GM18499 (cell line): ENCODE data around the gene PTPRN2.

Experiments used
- ATAC-seq: cut with Tn5 transposase; IDR thresholded peaks from one replicate; pipeline ENCODE4 v1.9.1; 2021; ENCODE audit warnings: moderate number of reproducible peaks; ENCODE audit not compliant: insufficient read depth, unreplicated experiment

Gene PTPRN2

DNA sequence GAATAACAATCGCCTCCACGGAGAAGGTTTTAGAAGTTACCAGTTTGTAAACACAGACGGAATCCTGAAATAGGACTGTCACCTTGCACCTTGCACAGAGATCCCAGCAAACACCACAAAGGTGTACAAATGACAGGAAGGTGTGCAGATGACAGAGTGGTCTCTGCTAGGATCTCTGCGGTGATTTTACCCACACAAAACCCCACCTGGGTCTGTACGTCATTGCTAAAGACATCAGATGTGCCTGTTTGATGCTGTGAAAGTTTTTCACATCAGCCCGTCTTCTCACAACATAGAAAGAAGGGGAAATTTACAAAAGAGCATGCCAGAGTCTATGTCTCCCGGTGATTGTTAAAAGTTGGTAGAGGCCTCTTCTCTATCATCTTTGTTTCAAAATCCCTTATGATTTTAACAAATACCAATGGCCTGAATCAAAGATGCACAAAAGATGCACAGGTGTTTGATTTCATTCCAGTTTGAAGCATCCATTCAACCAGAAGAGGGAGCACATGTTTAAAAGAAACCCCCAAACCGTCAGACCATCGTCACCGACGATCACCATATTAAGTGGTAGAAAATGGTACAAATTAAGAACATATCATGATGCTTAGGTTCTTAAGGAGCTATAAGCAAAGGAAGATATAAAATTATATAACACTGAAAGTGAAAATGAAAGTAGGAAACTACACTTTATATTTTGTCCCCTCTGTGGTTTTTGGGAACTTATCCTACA, 576.5 kb downstream of the PTPRN2 start:
- ATAC-seq, result no peak

DNA sequence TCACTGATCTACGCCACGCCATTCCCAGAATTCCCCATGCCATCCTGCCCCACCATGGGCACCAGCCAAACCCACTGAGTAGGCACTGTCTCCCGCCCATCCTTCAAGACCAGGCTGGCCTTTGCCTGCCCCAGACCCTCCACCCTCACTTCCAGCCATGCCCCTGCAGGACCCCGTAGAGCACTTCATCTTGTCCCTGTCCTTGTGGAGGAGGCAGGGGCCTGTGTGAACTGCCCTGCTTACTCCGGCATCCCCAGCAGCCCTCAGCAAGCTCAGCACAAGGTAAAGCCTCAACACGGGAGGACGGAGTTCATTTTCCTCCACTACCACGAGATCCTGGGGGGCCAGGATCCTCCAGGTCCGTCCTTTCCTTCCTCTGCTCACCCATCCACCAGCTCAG, 577.7 kb downstream of the PTPRN2 start:
- no peak for ATAC-seq

DNA sequence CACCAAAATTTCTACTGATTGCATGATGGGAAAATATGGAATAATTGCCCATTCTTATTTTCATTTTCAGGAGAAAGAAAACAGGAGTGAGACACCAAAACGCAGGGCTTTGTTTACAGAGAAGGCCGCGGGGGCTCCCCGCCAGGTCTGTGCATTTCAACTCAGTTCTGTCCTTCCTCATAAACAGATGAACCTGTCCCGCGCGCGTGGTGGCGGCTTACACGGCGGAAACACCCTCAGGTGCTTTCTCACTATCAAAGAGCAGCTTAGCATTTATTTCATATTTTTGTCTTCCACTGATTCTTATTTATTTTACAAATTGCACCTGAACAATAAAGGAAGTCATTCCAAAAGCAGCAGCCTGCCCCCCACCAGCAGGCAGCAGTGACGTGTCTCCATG, 579.4 kb downstream of the PTPRN2 start:
- ATAC-seq, result no peak

DNA sequence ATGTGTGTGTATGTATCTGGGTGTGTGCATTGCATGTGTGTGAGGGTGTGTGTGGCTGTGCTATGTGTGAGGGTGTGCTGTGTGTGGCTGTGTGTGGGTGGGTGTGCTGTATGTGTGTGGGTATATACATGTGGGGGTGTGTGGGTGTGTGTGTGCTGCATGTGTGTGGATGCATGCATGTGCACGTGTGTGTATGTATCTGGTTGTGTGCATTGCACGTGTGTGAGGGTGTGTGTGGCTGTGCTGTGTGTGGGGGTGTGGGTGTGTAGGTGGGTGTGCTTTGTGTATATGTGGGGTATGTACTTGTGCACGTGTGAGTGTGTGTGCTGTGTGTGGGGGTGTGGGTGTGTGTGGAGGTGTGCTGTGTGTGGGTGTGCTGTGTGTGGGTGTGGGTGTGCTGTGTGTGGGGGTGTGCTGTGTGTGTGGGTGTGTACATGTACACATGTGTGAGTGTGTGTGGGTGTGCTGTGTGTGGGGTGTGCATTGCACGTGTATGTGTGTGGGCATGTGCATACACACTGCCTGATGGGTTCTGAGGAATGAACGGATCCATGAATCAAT, 579.8 kb downstream of the PTPRN2 start:
- ATAC-seq, result no peak

DNA sequence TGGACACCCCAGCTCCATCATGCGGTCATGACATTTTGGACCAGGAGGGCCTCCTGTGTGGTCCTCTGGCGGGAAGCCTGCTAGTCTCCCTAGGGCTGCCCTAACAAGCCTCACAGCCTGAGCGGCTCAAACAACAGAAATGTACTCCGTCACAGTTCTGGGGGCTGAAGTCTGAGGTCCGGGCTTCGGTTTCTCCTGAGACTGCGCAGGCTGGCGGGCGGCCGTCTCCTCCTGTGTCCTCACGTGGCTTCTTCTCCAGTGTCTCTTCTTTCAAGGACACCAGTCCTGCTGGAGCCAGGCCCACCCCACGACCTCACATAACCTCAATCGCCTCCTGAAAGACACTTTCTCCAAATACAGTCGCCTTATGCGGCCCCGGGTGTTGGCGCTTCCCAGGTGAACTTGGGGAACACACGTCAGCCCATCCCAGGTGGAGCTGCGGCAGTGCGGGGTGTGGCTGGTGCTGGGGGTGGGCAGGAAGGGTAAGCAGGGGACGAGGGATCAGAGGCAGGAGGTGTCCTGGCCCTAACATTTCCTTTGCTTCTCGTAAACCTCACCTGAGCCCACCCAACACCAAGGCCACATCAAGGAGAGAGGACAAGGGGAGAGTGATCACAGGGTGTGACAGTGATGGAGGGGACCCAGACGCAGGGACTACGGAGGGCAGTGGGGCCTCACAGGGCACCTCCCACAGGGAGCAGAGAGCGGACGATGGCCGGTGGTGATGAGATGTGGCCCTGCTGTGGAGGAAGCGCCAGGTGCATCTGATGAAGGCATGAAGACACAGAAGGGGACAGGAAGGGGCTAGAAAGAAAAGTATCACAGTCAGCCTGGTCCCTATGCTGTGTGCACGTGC, 580.6 kb downstream of the PTPRN2 start:
- ATAC-seq, result no peak

DNA sequence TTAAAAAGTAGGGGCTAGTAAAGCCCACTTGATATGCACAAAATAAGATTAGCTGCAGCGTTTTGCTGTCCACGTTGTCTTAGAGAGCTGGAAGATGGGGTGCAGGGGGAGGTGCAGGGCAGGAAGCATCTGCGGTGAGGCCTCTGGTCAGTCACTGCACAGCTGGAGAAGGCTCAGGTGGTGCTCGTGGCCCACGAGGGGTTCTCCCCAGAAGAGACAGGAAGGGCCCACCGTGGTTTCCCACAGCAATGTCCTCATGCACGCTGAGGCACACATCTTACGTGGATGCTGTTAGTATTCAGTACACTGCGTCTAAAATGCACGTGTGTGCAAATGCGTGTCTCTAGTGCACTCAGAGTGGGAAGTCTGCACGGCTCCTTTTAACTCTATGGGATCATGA, 582.1 kb downstream of the PTPRN2 start:
- ATAC-seq, result no peak

DNA sequence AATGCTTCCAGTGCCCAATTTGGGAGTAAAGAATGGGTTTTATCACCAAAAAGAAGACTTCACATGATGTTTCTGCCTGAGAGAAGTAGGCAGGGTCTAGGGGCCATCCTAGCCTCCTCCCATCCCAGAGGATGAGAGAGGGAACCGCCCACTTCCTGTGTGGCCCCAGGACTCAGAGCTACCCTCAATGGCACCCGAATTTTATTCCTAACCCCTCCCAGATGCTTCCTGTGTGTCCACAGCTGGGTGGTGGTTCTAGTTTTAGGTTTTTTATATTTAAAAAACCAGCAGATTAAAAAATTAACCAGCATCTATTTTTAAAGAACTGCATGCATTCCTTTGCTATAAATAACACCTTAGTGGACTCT, 583.5 kb downstream of the PTPRN2 start:
- ATAC-seq, result no peak

DNA sequence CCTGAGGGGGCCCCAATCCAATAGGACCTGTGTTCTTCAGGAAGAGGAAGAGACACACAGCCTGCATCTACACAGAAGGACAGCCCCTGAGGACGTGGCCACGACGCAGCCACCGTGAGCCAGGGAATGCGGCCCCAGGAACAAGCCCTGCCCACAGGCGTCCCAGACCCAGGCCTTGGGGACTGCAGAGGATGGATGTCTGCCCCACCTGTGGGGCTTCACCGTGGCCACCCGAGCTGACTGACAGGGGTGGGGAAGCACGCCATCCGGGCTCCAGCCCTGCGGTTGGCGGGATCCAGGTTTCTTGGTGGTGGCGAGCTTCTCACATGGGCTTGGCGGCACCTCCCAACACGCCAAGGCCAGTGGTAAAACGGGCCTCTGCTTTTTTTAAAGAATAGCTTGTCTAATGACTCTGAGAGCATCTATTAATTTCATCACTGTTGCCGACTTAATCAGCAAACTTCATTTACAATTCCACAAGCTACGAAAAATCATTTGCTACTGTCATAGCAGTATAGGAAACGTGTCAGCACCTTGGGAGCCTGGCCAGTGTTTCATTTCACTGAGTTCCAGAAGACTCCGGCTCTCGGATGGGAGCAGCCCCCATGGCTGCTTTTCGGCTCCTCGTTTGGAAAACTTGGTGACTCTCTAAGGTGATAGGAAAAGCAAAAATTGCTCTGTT, 584.0 kb downstream of the PTPRN2 start:
- ATAC-seq, result no peak

DNA sequence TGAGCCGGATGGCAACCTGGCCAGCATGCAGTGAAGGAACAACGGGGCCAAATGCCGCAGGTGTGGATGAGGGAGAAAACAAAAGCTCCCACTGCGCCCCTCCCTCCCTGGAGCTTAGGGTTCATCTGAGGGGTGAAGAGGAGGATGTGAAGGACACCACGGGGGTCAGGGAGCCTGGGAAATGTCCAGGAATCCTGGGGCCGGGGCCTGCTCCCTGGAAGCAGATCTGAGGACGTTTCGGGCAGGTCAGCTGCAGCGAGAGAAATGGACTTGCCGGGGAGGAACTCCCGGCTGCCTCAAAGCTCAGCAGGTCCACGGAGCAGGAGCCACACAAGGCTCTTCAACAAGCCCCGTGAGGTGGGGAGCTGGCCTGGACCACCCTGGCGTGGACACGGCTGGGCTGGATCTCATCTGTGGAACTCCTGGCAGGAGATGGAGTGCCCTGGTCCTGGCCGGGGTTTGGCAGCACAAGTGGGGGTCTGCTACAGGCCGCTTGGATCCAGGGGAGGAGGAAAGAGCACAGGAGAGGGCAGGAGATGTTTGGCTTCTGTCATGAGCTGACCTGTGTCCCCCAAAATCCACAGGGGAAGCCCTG, 585.0 kb downstream of the PTPRN2 start:
- no peak for ATAC-seq

DNA sequence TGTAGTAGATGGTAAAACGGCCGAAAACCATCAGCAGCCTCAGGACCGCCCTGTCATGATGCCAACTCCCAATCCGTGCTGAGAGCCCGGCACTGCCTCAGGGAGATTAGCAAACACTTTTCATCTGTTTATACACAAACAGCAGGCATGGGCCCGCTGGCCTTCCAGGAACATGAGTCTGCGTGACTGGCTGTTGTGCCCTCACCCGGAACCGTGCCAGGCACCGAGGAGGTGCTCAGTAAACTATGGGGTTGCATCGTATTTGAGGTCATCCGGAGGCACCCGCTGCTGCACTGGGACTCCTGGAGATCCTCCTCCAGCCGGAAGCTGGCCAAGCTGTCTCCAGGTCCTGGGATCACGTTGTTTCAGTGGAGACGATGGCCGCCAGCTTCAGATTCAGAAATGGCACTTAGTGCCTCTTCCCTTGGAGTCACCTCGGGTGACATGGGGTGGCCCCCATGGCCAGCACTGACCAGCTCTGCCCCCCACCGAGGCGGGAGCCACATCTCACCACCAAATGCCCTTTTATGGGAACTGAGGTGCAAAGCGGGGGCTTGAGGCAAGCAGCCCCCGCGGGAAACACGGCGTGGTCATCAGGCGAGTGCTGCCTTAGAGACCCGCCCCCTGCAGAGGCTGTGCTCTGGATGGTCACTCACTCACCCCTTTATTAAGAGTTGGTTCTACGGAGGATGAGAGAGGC, 585.9 kb downstream of the PTPRN2 start:
- no peak for ATAC-seq

DNA sequence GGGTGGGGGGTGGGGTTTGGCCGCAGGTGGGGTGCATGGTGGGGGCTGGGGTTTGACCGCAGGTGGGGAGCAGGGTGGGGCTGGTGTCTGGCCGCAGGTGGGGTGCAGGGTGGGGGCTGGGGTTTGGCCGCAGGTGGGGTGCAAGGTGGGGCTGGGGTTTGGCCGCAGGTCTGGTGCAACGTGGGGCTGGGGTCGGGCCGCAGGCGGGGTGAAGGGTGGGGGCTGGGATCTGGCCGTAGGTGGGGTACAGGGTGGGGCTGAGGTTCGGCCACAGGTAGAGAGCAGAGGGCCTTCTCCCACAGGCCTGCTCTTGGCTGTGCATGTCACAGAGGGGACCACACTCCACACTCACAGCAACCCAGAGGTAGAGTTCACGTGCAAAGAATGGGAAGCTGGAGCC, 586.6 kb downstream of the PTPRN2 start:
- no peak for ATAC-seq

DNA sequence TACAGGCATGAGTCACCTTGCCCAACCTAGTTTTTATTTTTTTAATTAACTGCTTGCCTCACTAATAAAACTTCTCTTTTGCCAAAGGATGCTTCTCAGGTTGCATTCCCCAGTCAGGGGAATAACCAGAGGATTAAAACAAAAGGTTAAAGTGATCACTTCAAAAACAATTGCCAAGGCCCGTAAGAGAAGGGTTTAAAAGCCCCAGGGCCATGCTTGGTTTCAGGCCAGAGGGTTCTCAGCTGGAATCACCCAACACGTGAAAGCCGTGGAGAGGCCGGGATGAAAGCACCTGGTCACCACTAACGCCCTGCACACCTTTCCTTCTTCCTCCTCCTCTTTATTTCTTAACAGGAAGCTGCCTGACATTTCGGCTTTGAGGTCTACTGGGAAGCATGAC, 587.5 kb downstream of the PTPRN2 start:
- ATAC-seq, result no peak

DNA sequence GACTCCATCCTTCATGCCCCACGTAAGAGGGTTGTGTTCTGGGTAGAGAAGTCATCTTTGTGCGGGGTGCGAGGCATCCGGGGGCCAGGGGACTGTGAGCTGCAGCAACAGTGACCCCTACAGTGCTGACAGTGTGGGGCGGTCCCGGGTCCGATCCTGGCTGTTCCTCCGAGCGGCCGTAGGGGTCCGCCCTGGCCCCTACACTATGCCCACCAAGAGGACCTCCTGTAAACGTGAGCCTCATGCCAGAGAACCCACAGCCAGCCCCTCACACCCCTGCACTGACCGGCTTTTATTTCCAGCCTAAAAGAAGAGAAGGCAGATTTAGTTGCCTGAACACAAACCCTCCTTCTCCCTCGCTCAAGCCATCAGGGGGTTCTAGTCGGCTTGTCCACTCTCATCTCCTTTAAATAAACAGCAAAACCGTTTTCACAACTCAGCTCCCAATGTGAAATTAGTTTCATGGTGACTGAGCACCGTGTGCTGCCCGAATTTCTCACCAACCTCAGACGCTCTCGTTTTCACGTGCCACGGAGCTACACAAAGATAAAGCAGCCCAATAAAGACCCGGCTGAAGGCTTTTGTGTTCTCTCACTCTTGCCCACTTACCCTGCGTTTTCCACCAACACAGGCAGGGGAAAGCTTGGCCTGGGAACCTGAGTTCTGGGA, 588.6 kb downstream of the PTPRN2 start:
- no peak for ATAC-seq

DNA sequence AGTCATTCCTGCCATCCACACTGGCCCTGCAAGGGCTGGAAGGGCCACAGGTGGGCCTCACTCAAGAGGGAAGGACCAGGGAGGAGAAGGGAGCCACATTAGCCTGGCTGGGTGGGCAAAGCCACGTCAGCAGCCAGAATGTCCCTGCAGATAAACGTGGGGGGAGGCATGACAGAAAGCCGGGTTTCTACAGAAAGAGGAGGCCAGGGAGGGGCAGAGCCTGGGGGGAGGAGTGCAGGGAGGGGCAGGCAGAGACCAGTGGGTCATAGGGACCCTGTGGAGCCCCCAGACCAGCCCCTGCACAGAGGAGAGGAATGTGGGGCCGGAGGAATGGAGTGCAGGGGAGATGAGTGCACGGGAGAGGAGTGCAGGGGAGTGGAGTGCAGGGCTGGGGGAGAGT, 590.2 kb downstream of the PTPRN2 start:
- no peak for ATAC-seq

DNA sequence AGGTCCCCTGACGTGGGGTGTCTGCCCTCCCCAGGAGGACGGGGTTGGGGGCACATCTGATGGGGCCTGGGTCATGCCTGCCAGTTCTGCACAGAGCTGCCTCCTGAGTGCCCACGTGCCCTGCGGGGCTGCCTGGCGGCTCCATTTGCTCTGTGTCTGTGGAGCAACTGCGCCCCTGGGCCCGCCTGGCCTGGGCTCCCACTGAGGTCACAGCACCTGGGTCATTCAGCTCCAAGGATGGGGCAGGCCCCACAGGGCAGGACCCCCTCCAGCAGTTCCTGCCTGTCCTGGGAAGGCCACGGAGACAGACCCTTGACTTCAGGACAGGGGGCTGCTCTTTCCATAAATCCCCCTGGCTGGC, 590.6 kb downstream of the PTPRN2 start:
- no peak for ATAC-seq

DNA sequence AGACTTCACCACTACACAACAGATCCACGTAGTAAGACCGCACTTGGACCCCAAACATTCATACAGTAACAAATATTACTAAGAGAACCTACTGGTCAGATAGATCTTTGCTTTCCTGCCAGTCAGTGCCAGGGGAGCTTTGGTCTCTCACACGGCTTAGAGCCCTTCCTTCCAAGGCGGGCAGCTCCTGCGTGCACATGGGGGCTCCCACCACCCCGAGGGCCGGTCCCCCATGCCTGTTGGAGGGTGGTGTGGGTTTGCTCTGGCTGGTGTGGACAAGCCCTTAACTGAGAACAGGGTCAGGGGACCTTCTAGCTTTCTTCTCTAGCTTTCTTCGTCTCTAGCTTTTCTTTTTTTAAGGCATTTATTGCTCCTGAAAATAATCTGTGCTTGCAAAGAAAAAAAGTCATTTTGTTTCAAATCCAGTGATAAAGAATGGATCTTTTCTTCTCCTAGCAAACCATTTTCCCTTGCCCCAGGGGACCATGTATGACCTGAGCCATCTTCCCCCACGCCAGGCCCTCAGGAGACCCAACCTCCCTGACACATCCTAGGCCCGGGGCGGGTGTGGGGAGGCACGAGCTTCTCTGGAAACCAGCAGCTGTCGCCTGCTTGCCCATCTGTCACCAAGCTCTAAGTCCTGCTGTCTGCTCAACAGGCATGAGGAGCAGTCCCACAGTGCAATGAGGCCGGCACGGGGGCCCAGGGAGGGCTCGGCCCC, 591.1 kb downstream of the PTPRN2 start:
- ATAC-seq, result no peak

DNA sequence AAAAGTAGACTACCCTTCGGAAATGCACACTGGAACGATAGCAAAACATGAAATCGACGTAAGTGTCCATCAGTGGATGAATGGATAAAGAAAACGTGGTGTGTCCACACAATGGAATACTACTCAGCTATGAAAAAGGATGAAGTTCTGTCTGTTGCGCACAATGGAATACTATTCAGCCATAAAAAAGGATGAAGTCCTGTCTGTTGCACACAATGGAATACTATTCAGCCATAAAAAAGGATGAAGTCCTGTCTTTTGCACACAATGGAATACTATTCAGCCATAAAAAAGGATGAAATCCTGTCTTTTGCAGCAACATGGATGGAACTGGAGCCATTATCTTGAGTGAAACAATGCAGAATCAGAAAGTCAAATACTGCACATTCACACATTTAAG, 591.8 kb downstream of the PTPRN2 start:
- ATAC-seq, result no peak

DNA sequence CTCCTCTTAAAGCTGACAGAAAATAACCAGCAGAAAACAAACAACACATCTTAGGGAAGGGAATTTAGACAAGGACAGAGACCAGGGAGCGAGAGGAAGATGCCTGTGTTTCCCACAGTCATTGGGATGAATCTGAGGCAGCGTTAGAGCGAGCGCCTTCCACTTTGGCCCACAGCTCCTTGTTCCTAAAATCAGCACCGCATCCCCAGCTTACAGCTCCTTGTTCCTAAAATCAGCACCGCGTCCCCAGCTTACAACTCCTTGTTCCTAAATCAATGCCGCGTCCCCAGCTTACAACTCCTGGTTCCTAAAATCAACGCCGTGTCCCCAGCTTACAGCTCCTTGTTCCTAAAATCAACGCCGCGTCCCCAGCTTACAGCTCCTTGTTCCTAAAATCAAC, 593.3 kb downstream of the PTPRN2 start:
- no peak for ATAC-seq
